Endothelial cell of umbilical vein (primary cell): Measurements from ENCODE around the gene CLCN2.

Source experiments
- CTCF ChIP-seq, 2 donors: IDR thresholded peaks; 1 replicate in 1 of 2; 2 replicates in 1 of 2; pipeline ENCODE4 v1.5.1; 2011; ENCODE audit warnings: low read length in 2 of 2, mild to moderate bottlenecking in 2 of 2, moderate library complexity in 2 of 2, control low read depth in 1 of 2, inconsistent platforms in 1 of 2, low read depth in 1 of 2; ENCODE audit not compliant: insufficient read depth in 1 of 2; ENCODE audit errors: extremely low read depth in 1 of 2
- GATA2 ChIP-seq: IDR thresholded peaks from 2 replicates; pipeline ENCODE4 v1.7.0; 2011; ENCODE audit warnings: low read depth, mild to moderate bottlenecking, moderate library complexity, mixed read lengths, low read length; ENCODE audit not compliant: insufficient read length, insufficient read depth
- POLR2A ChIP-seq: IDR thresholded peaks from 2 replicates; pipeline ENCODE4 v1.6.1; 2012; ENCODE audit warnings: low read depth, mild to moderate bottlenecking, control low read depth, low read length

- TF ChIP-seq POLR2A (no peak), GATA2 (no peak), CTCF (IDR thresholded peaks at IDR 0.05; ENCODE audit: extremely low read depth in 1 of 2, insufficient read depth in 1 of 2, low read depth in 1 of 2, low read length in 2 of 2) (no peak)
Observed at GRCh38 chr3:184409331-184409926, 48.0 kb upstream of the CLCN2 start.
